Renal cortical epithelial cell (primary cell): ENCODE results near the gene IL11RA. TPM values are rescaled to one million over a fixed set of nuclear protein-coding genes. Genes with fewer than 3 reads are reported as not detected.
"Not testable (repeated sequence)": the region's sequence is repeated elsewhere in the genome, so short reads cannot be mapped to it uniquely, and the experiment has no call there.

Experiments used
- DNase-seq: peaks from one replicate; pipeline ENCODE4 v3.0.0-alpha.2; 2011; ENCODE audit warnings: low read depth
- total RNA-seq: library from RNA; depleted of rRNA; stranded (reverse); fragments of >200 nt; gene quantifications from 2 replicates; pipeline ENCODE4 v1.2.3, GENCODE V29; 2014

The IL11RA gene
- total RNA-seq, 1 donor from 2014 or later: 4.5 TPM

- no peak for DNase-seq
Measured at GRCh38 chr9:34629491-34629808, 22.5 kb upstream of the IL11RA start.

GRCh38 chr9:34630402-34631154 is 21.4 kb upstream of the IL11RA start:
- DNase-seq: no peak

- DNase-seq: no peak
Measured at GRCh38 chr9:34633166-34633565, 18.8 kb upstream of the IL11RA start.

- DNase-seq: peak; percentile 56
Measured at GRCh38 chr9:34633851-34634550, 18.0 kb upstream of the IL11RA start.

- DNase-seq: no peak
Measured at GRCh38 chr9:34634551-34635248, 17.3 kb upstream of the IL11RA start.

GRCh38 chr9:34635556-34635955 is 16.4 kb upstream of the IL11RA start:
- DNase-seq: no peak

GRCh38 chr9:34636791-34637355 is 15.1 kb upstream of the IL11RA start:
- no peak for DNase-seq

GRCh38 chr9:34637356-34638137 is 14.4 kb upstream of the IL11RA start, which contains the start of gene SIGMAR1:
SIGMAR1 (minus strand) TSS chr9:34637787; CDS start chr9:34637697, 90 bp downstream.
- DNase-seq: peak; percentile 63

- no peak for DNase-seq
Measured at GRCh38 chr9:34638138-34638445, 13.9 kb upstream of the IL11RA start.

- not testable (repeated sequence) for DNase-seq
Measured at GRCh38 chr9:34639322-34639721, 12.7 kb upstream of the IL11RA start.

- DNase-seq: no peak
Measured at GRCh38 chr9:34642679-34643078, 9.3 kb upstream of the IL11RA start.

- DNase-seq: peak; percentile 54
Measured at GRCh38 chr9:34644766-34645314, 7.1 kb upstream of the IL11RA start.

- peak; percentile 61 for DNase-seq
Measured at GRCh38 chr9:34646211-34647083, 5.5 kb upstream of the IL11RA start, which contains the start of gene GALT. GALT (plus strand) TSS chr9:34646675; CDS start chr9:34646705, 30 bp downstream.

GRCh38 chr9:34647084-34647403 is 4.9 kb upstream of the IL11RA start:
- no peak for DNase-seq

- DNase-seq: no peak
Measured at GRCh38 chr9:34647651-34648050, 4.3 kb upstream of the IL11RA start.

- no peak for DNase-seq
Measured at GRCh38 chr9:34648673-34649072, 3.3 kb upstream of the IL11RA start.

GRCh38 chr9:34650816-34651215 is 1.2 kb upstream of the IL11RA start:
- peak; percentile 40 for DNase-seq

- peak; percentile 53 for DNase-seq
Measured at GRCh38 chr9:34651321-34651720, 664 bp upstream of the IL11RA start.

GRCh38 chr9:34652602-34653000 is 616 bp downstream of the IL11RA start:
- no peak for DNase-seq
